GM12892 (cell line): ENCODE measurements around the gene CPSF3.

Source experiments
- POLR2A ChIP-seq: IDR thresholded peaks from 2 replicates; pipeline ENCODE4 v1.6.1; 2011; ENCODE audit warnings: low read depth, low read length, control low read depth
- POLR2AphosphoS5 ChIP-seq: IDR thresholded peaks from 2 replicates; pipeline ENCODE4 v1.6.1; 2011; ENCODE audit warnings: low read depth, low read length, control low read depth
- TAF1 ChIP-seq: IDR thresholded peaks from 2 replicates; pipeline ENCODE4 v1.6.1; 2011; ENCODE audit warnings: low read depth, mild to moderate bottlenecking, control low read depth, low read length, borderline replicate concordance

DNA sequence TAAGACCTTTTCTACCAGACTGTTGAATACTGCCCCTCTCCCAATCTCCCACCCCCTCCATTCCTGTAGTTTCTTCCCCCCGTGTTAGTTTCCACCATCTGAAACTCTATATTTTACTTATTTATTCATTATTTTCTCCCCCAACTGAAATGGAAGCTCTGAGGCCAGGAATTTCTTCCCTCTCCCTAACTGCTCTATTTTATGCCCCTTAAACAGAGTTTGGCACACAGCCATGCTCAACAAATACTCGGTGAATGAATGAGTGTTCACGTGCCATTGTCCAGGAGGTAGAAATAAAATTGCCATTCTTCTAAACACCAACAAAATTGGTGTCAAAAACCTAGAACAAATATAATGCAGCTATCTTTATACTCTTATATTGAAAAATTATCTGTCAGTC, 5.7 kb upstream of the CPSF3 start:
- no peak for TF ChIP-seq POLR2A
- TF ChIP-seq POLR2AphosphoS5 = no peak
- no peak for TF ChIP-seq TAF1
